H9 (cell line): ENCODE results near the gene LGALS14. TPM values are rescaled to one million over a fixed set of nuclear protein-coding genes. Genes with fewer than 3 reads are reported as not detected.

ENCODE experiments used
- DNase-seq: peaks from one replicate; pipeline ENCODE4 v3.0.0-alpha.2; 2017
- H2AFZ ChIP-seq: one replicate; pipeline ENCODE4 v1.6.1; 2013; ENCODE audit warnings: mild to moderate bottlenecking, low read length, control low read depth, moderate library complexity
- H2AK5ac ChIP-seq: 2 replicates; pipeline ENCODE4 v1.6.1; 2013; ENCODE audit warnings: low read length, control low read depth, mixed read lengths; ENCODE audit not compliant: insufficient read length
- H2BK120ac ChIP-seq: one replicate; pipeline ENCODE4 v1.6.1; 2013; ENCODE audit warnings: low read depth, mild to moderate bottlenecking, low read length, control low read depth, inconsistent platforms; ENCODE audit not compliant: poor library complexity, severe bottlenecking
- H2BK12ac ChIP-seq: 2 replicates; pipeline ENCODE4 v1.6.1; 2013; ENCODE audit warnings: low read length, control low read depth, mixed read lengths, low read depth; ENCODE audit not compliant: insufficient read length
- H2BK15ac ChIP-seq: 2 replicates; pipeline ENCODE4 v1.6.1; 2013; ENCODE audit warnings: low read depth, low read length, control low read depth
- H2BK20ac ChIP-seq: one replicate; pipeline ENCODE4 v1.6.1; 2013; ENCODE audit warnings: low read depth, mild to moderate bottlenecking, low read length, control low read depth, inconsistent platforms; ENCODE audit not compliant: poor library complexity, severe bottlenecking
- H2BK5ac ChIP-seq: 2 replicates; pipeline ENCODE4 v1.6.1; 2013; ENCODE audit warnings: low read length, control low read depth, mixed read lengths; ENCODE audit not compliant: insufficient read length
- H3K14ac ChIP-seq: 2 replicates; pipeline ENCODE4 v1.6.1; 2013; ENCODE audit warnings: low read length, control low read depth; ENCODE audit not compliant: insufficient read depth
- H3K18ac ChIP-seq: 2 replicates; pipeline ENCODE4 v1.6.1; 2013; ENCODE audit warnings: low read depth, mild to moderate bottlenecking, mixed read lengths, low read length, control low read depth; ENCODE audit not compliant: insufficient read length
- H3K23ac ChIP-seq: 2 replicates; pipeline ENCODE4 v1.6.1; 2013; ENCODE audit warnings: low read length, control low read depth, mixed read lengths, low read depth; ENCODE audit not compliant: insufficient read length
- H3K23me2 ChIP-seq: 2 replicates; pipeline ENCODE4 v1.6.1; 2013; ENCODE audit warnings: low read depth, mild to moderate bottlenecking, mixed read lengths, low read length, control low read depth; ENCODE audit not compliant: insufficient read length, poor library complexity, severe bottlenecking
- H3K27ac ChIP-seq: 2 replicates; pipeline ENCODE4 v1.5.1; 2013; ENCODE audit warnings: low read length, control low read depth, mixed read lengths, low read depth; ENCODE audit not compliant: insufficient read length
- H3K27me3 ChIP-seq: 2 replicates; pipeline ENCODE4 v1.6.1; 2013; ENCODE audit warnings: low read length, control low read depth, inconsistent platforms; ENCODE audit not compliant: insufficient read depth
- H3K4ac ChIP-seq: 2 replicates; pipeline ENCODE4 v1.6.1; 2013; ENCODE audit warnings: low read depth, mild to moderate bottlenecking, control low read depth, inconsistent platforms, low read length, moderate library complexity
- H3K4me1 ChIP-seq: 2 replicates; pipeline ENCODE4 v1.6.1; 2013; ENCODE audit warnings: low read length, control low read depth, inconsistent platforms; ENCODE audit not compliant: insufficient read depth
- H3K4me2 ChIP-seq: 2 replicates; pipeline ENCODE4 v1.6.1; 2013; ENCODE audit warnings: low read length, control low read depth, mixed read lengths; ENCODE audit not compliant: insufficient read length, insufficient read depth
- H3K56ac ChIP-seq: 2 replicates; pipeline ENCODE4 v1.6.1; 2013; ENCODE audit warnings: low read depth, mild to moderate bottlenecking, mixed read lengths, low read length, control low read depth; ENCODE audit not compliant: insufficient read length
- H3K79me1 ChIP-seq: 2 replicates; pipeline ENCODE4 v1.6.1; 2013; ENCODE audit warnings: low read depth, mild to moderate bottlenecking, moderate library complexity, low read length, control low read depth, inconsistent platforms; ENCODE audit not compliant: insufficient read depth, poor library complexity, severe bottlenecking
- H3K79me2 ChIP-seq: 2 replicates; pipeline ENCODE4 v1.6.1; 2013; ENCODE audit warnings: low read length, control low read depth, inconsistent platforms; ENCODE audit not compliant: insufficient read depth
- H3K9ac ChIP-seq: 2 replicates; pipeline ENCODE4 v1.6.1; 2013; ENCODE audit warnings: low read length, control low read depth, mixed read lengths; ENCODE audit not compliant: insufficient read length; ENCODE audit errors: extremely low read depth
- H3K9me3 ChIP-seq: one replicate; pipeline ENCODE4 v1.6.1; 2013; ENCODE audit warnings: low read depth, low read length, inconsistent platforms; ENCODE audit not compliant: control insufficient read depth
- H3T11ph ChIP-seq: one replicate; pipeline ENCODE4 v1.6.1; 2013; ENCODE audit warnings: mild to moderate bottlenecking, low read length, control low read depth, inconsistent platforms
- H4K20me1 ChIP-seq: one replicate; pipeline ENCODE4 v1.6.1; 2013; ENCODE audit not compliant: control insufficient read depth, insufficient read length, insufficient read depth
- H4K5ac ChIP-seq: 2 replicates; pipeline ENCODE4 v1.6.1; 2013; ENCODE audit warnings: low read depth, mild to moderate bottlenecking, mixed read lengths, low read length, control low read depth; ENCODE audit not compliant: insufficient read length
- H4K8ac ChIP-seq: replicated peaks from 2 replicates; pipeline ENCODE4 v1.6.1; 2013; ENCODE audit warnings: low read length, control low read depth, mixed read lengths, low read depth; ENCODE audit not compliant: insufficient read length
- H4K91ac ChIP-seq: 2 replicates; pipeline ENCODE4 v1.6.1; 2013; ENCODE audit warnings: low read depth, mild to moderate bottlenecking, moderate library complexity, mixed read lengths, low read length, control low read depth; ENCODE audit not compliant: insufficient read length
- H3K27ac Mint-ChIP-seq, 3 experiments: 2 replicates in 2 of 3; 3 replicates in 1 of 3; pipeline ENCODE4 v1.8.0; 2020 to 2021; ENCODE audit warnings: mixed read lengths in 3 of 3, mild to moderate bottlenecking in 1 of 3, moderate library complexity in 1 of 3
- H3K27me3 Mint-ChIP-seq: 2 replicates; pipeline ENCODE4 v1.8.0; 2021; ENCODE audit warnings: low read depth, mild to moderate bottlenecking, moderate library complexity, mixed read lengths
- H3K36me3 Mint-ChIP-seq, 3 experiments: 2 replicates in 2 of 3; 3 replicates in 1 of 3; pipeline ENCODE4 v1.8.0; 2020 to 2021; ENCODE audit warnings: low read depth in 3 of 3, mixed read lengths in 3 of 3; ENCODE audit not compliant: insufficient read depth in 1 of 3
- H3K4me1 Mint-ChIP-seq, 2 experiments: 2 replicates each; pipeline ENCODE4 v1.8.0; 2020; ENCODE audit warnings: mixed read lengths in 2 of 2
- H3K4me3 Mint-ChIP-seq, 2 experiments: 2 replicates in 1 of 2; 3 replicates in 1 of 2; pipeline ENCODE4 v1.8.0; 2020 to 2021; ENCODE audit warnings: mild to moderate bottlenecking in 2 of 2, mixed read lengths in 2 of 2, moderate library complexity in 1 of 2
- H3K9me3 Mint-ChIP-seq, 2 experiments: 2 replicates in 1 of 2; 3 replicates in 1 of 2; pipeline ENCODE4 v1.8.0; 2020; ENCODE audit warnings: mild to moderate bottlenecking in 2 of 2, mixed read lengths in 2 of 2, moderate library complexity in 1 of 2
- WGBS: extraction: QIAGEN DNeasy Blood & Tissue Kit; methylation state at CpG from one replicate; pipeline ENCODE4 v1.1.7; 2013; ENCODE audit warnings: missing lambda C conversion rate, low lambda C conversion rate, mixed read lengths; ENCODE audit not compliant: insufficient read length; ENCODE audit errors: extremely low coverage; 5-methylcytosine and 5-hydroxymethylcytosine counted together
- total RNA-seq: library from RNA; stranded (reverse); gene quantifications from 2 replicates; pipeline ENCODE4 v1.2.1, GENCODE V29; 2021
- TF ChIP-seq, protein P1 (sequence below): fragments of 200-600 bp; sonication (generic); conservative IDR thresholded peaks from 3 replicates; pipeline ENCODE4 v1.8.0; 2021; ENCODE audit warnings: antibody characterized with exemption, mild to moderate bottlenecking

LGALS14 gene
- total RNA-seq, 1 experiment from 2014 or later, result not detected

DNA sequence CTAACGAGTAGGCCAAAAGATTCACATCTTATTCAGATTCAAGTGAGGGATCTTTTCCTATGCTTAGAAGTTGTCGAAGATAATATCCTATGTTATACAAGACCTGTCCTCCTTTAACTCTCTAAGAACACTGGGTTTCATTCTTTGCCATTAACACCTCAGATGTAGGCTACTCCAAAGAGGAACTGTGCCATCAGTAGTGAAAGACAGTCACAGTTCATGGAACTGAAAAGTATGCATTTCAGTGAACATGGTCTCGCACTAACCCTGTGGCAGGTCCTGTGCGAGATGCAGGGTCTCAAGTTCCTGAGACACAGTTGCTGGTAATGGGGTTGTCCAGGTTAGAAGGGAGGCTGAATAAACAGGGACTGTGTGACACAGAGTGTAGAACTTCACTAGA, 44.5 kb upstream of the LGALS14 start:
- Mint-ChIP-seq H3K36me3 (no peaks in the 10 kb centered on the region), H3K27ac (no peak overlapping the region), H3K9me3 (peaks cover 0 to under 1% of the 10 kb centered on the region in 2 experiments; a peak in 1 of 5 replicates), H3K27me3 (peaks cover 27% of the 10 kb centered on the region), H3K4me3 (no peak overlapping the region), H3K4me1 (peaks cover 0 to 2% of the 10 kb centered on the region in 2 experiments; a peak in 1 of 4 replicates)
- Histone ChIP-seq H4K8ac (no peak overlapping the region), H3K9me3 (no peaks in the 10 kb centered on the region), H3K56ac (no peak overlapping the region), H2AFZ (no peak overlapping the region), H3K27me3 (no peaks in the 10 kb centered on the region), H3K4ac (no peak overlapping the region), H2BK15ac (no peak overlapping the region), H2BK5ac (no peak overlapping the region), H4K91ac (no peak overlapping the region), H3K23ac (no peak overlapping the region), H3K14ac (no peak overlapping the region), H3K23me2 (no peaks in the 10 kb centered on the region), H4K5ac (no peak overlapping the region), H3T11ph (no peak overlapping the region), H2BK12ac (no peak overlapping the region), H4K20me1 (no peaks in the 10 kb centered on the region), H3K4me2 (no peak overlapping the region), H3K79me2 (no peaks in the 10 kb centered on the region), H2BK20ac (no peak overlapping the region), H3K4me1 (no peaks in the 10 kb centered on the region), H3K27ac (no peak overlapping the region), H2BK120ac (no peak overlapping the region), H3K9ac (no peak overlapping the region), H3K79me1 (no peaks in the 10 kb centered on the region), H3K18ac (no peak overlapping the region), H2AK5ac (no peak overlapping the region)
- no CpG with 5 or more reads among the region's 4 CpGs for WGBS
- no peak for DNase-seq
- TF ChIP-seq, protein P1, sequence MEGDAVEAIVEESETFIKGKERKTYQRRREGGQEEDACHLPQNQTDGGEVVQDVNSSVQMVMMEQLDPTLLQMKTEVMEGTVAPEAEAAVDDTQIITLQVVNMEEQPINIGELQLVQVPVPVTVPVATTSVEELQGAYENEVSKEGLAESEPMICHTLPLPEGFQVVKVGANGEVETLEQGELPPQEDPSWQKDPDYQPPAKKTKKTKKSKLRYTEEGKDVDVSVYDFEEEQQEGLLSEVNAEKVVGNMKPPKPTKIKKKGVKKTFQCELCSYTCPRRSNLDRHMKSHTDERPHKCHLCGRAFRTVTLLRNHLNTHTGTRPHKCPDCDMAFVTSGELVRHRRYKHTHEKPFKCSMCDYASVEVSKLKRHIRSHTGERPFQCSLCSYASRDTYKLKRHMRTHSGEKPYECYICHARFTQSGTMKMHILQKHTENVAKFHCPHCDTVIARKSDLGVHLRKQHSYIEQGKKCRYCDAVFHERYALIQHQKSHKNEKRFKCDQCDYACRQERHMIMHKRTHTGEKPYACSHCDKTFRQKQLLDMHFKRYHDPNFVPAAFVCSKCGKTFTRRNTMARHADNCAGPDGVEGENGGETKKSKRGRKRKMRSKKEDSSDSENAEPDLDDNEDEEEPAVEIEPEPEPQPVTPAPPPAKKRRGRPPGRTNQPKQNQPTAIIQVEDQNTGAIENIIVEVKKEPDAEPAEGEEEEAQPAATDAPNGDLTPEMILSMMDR, result no peak
